GM21360 (cell line): ENCODE data around the gene RALY.
A peak's percentile ranks its signal among the peaks of the same experiment; 100 is the strongest.
"Not testable (repeated sequence)": the region's sequence is repeated elsewhere in the genome, so short reads cannot be mapped to it uniquely, and the experiment has no call there.

Source experiments
- ATAC-seq: cut with Tn5 transposase; IDR thresholded peaks from one replicate; pipeline ENCODE4 v1.9.1; 2021; ENCODE audit warnings: mild to moderate bottlenecking, moderate library complexity; ENCODE audit not compliant: unreplicated experiment

The RALY gene

DNA sequence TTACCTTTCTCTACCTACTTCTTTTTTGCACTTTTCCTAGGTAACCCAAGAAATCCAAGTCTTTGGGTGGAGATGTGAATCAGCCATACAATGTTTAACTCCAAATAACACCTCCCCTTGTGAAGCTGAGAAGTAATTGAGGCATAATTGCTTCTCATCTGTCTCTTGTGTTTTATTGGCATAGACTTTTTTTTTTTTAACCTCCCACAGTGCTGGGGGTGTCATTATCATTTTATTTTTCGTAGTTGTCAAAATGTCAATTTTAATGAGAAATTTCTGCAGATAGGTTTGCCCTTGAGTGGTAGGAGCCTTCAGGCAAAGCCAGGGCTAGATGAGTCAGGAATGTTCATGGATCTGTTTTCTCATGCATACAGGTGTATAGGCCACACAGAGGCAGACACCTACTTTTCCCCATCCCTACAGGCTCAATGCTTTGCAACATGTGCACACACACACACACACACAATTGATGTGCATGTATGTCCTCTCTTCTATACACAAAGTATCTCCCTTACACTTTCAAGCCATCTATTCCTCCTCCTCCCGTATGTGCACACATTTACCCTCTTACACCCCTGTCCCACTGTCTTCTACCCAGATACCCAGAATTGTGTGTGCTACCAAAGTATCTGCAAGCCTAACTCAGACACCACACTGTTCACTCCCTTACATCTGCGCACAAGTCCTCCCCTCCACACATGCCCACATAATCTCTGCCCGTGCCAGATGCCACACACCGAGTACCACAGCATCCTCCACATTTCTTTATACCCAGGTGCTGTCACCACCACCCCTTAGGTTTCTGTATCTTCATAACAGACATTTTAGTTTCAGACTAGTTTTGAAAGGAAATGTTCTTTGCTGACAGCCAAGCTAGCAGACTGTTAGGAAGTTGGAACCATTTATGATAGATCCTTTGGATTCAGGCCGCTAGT is 22.0 kb downstream of the RALY start:
- ATAC-seq = no peak

DNA sequence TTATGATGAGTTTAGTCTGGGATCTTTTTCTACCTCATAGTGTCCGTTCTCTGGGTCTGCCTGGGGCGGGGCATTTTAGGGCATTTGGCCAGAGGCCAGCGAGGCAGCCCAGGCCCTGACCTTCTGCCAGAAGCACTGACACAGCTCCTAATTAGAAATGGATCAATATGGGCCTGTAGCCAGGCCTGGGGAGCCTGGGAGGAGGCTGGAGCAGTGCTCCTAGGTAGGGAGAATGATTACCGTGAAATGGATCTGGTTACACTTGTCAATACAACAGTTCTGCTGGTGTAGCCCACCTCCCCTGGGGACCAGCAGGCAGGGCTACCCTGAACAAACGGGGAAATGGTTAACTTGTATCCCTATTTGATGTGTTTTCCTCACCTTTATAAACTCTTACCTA is 23.0 kb downstream of the RALY start:
- ATAC-seq = no peak

DNA sequence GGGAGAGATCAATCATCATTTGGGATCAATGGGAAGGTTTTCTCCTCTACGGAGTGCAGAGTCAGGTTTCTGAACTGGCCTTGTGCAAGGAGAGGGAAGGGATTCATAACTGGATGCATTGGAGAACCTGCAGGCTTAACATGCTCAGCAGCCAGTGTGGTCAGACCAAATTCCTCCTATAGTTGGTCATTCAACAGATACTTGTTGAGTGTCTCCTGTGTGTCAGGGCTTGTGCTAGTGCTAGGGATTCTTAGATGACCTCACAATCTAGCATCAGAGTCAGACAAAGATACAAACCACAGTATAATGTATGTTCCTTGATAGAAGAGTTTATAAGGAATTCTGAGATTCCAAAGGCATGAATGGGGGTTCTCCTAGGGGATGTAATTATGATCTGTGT is 23.9 kb downstream of the RALY start:
- no peak for ATAC-seq

DNA sequence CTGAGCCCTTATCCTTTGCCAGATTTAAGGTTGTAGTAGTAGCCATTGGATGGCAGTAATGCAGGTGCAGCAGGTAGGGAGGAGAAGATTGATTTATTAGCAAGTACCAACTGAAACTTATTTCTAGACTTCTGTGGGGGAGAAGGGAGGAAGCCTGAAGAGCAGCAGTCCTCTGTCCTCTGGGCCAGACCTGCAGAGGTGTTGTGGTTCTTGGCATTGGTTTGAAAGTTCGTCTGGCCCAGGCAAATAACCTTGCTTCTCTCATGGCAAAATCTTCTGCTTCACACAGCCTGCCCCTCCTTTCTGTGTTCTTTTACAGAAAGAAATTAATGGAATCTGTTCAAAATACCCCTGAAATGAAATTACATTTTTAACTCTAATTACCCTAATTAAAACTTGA is 24.5 kb downstream of the RALY start:
- ATAC-seq = no peak

DNA sequence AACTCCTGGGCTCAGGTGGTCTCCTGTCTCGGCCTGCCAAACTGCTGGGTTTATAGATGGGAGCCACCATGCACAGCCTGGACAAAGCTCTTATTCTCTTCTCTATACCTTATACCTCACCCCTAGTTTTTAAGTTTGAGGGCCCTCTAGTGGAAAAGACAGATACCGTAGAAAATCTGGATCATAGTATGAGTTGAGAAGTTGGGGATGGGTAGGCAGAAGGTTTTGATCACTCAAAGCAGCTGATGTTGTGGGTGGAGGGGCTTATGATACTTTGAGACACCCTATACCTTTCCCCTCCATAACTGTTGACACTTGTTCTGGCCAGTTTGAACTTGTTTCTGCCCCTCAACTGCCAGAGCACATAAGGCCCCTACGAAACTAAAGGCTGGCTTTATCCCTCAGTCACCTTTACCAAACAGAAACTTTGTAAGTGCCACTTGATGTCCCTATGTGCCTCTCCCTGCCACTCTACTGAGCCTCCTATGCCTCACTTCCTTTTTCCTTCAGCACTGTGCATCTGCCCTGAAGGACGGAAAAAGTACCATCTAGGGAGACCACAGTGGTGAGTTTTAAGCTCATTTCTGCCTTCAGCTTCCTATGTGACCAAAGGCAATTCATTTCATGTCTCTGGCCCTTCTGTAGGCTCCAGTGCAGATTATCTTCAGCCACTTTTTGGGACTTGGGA is 28.6 kb downstream of the RALY start:
- ATAC-seq = peak; percentile 46

DNA sequence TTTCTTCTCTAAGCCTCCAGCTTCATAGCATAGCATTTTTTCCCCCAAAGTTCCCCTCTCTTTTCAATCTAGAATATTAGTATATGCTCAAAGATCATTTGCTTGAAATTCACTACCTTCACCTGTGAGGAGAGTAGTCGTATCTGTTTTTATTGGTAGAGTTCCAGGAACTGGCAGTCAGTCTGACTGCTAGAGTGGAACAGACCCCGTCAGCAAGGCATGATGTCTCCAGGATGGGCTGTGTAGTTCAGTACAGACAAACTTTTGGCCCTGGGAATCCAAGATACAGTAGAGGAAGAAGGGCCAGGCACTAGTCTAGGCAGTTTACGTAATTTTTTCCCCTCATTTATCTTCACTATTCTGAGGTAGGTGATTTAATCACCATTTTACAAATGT is 29.1 kb downstream of the RALY start:
- ATAC-seq = no peak

DNA sequence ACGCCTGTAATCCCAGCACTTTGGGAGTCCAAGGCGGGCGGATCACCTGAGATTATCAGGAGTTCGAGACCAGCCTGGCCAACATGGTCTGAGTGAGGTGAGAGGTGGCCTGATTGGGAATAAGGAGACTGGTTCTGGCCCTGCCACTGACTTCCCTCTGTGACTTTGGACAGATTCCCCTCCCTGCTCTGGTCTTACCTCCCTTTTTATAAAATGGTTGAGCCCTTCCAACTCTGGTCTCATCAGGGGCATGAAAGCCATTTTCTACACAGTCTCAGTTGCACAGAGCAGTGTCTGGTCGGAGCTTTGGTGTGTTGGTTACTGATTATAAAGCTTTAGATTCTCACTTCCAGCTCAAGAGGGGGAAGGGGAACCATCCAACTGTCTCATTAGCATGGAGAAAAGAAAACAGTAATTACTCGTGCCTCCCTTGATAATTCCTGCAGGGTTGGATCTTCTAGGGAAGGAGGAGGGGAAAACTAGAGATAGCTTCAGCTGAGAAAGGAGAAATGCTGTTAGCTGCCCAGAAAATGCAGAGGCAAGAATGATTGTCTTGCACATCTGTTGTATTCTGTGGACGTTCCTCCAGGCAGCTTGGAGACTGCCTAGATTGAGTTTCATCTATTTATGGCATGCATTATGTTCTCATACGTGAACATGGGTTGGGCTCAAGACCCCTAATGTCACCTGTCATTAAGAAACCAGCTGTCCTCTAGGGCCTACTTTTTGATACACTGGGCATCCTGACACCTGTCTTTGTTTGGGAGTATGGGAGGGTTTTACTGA is 30.4 kb downstream of the RALY start:
- ATAC-seq = no peak

DNA sequence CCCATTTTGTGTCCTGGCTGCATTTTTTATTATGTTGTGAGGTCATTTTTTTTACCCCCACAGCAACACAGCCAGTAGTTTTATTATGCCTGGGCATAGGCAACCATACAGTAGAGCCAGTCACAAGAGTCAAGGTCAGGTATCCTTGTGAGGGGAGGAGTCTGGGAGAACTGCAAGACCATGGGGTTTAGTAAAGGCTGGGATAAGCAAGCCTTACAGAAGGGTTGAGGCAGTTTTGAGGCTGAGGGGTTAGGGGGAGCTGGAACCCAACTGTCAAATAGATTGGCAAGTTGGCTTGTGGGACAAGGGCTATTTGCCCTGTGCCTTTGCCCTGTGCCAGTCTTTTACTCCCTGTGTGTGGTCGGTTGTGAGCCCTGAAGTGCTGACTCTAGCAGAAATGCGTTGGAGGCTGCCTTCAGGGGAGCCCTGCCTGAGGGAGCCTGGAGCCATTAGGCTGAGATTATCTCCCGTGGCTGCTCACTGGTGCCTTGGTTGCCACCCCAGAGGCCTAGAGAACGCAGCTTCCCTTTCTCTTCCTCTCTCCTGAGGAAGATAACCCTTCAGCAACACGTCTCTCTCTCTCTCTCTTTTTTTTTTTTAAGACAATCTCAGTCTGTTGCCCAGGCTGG is 31.1 kb downstream of the RALY start:
- no peak for ATAC-seq

DNA sequence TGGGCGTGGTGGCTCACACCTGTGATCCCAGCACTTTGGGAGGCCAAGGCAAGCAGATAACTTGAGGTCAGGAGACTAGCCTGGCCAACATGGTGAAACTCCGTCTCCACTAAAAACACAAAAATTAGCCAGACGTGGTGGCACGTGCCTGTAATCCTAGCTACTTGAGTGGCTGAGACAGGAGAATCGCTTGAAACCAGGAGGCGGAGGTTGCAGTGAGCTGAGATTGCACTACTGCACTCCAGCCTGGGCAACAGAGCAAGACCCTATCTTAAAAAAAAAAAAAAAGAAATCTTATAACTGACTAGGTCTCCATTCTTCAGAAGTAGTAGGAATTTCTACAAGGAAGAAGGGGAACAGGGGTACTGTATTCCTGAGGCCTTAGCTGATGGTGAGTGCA is 34.3 kb downstream of the RALY start:
- not testable (repeated sequence) for ATAC-seq

DNA sequence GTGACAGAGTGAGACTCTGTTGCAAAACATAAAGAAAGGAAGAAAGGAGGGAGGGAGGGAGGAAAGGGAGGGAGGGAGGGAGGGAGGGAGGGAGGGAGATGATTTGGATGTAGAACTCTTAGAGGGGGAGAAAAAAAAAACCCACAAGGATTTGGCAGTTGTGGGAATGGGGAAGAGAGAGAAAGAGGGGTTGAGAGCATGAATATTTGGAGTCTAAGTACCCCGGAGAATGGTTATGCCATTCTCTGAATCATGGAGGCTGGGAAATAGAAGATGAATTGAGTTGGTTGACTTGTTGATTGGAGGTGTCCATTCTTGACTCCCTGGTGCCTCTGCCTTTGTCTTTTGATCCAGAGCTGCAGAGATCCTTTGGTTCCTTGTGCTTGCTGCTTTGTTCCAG is 35.7 kb downstream of the RALY start:
- ATAC-seq = no peak

DNA sequence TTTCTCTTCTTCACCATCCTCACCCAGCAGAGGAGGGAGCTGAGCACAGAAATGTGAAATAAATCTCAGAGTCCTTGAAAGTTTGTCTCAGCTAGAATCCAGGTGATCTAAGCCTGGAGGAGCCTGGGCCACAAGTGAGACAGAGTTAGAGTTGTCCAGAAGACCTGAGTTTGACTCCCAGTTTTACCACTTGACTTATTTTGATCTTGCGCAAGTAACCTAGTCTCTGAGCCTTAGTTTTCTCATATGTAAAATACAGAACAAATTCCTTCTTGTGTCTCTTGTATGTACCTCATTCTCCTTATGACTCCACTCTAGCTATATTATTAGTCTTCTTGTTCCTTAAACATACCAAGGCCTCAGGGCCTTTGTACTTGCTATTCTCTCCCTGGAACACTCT is 36.7 kb downstream of the RALY start:
- ATAC-seq = no peak

DNA sequence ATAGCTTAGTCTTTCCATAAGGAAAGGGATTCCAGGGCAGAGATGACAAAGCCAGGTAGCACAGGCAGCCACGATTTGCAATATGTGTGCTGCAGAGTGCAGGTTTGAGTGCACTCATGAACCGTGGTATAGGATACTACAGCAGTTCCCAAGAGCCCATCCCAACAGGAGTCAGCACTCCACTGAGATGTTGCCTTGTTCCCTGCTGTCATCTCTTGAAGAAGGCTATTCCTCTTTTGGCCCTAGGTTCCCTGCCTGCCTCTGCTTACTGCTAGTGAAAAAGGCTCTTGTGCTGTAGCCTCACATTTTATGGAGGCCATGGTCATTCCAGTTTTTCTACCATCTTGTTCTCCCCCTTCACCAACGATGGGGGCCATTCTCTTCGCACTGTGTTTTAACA is 40.2 kb downstream of the RALY start:
- ATAC-seq = no peak

DNA sequence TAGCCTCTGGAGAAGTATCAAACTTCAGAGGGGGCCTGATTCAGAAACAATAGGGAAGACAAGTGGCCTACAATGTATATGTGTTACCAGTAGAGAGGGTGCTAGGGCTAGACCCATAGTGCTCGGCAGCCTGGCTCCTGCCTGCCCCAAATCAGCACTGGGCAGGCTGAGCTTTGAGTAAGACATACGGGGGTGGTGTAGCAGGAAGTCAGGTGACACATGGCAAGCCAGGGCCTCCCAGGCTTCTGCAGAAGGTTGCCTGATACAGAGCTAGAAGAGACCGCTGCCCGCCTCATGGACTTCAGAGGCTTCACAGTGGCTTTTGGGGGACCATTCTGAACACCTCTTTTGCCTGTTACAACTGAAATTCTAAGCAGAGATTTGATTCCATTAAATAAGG is 43.4 kb downstream of the RALY start:
- no peak for ATAC-seq

DNA sequence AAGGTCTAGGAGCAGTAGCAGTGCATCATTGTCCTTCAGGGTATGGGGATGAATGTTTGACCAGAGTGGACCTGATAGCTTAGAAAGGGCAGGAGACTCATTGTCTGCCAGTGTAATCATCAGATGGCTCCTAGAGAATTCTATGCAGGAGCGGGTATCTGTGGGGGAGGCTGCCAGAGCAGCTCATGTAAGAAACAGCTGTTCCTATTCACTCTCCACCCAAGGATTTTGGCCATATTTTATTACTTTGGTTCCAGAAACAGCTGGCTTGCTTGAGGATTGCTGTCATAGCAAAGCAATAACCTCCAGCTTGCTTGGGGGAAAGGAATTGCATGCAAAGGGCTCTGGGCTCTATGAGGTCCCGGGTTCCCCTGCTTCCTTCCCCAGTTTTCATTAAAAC is 44.1 kb downstream of the RALY start:
- ATAC-seq = no peak

DNA sequence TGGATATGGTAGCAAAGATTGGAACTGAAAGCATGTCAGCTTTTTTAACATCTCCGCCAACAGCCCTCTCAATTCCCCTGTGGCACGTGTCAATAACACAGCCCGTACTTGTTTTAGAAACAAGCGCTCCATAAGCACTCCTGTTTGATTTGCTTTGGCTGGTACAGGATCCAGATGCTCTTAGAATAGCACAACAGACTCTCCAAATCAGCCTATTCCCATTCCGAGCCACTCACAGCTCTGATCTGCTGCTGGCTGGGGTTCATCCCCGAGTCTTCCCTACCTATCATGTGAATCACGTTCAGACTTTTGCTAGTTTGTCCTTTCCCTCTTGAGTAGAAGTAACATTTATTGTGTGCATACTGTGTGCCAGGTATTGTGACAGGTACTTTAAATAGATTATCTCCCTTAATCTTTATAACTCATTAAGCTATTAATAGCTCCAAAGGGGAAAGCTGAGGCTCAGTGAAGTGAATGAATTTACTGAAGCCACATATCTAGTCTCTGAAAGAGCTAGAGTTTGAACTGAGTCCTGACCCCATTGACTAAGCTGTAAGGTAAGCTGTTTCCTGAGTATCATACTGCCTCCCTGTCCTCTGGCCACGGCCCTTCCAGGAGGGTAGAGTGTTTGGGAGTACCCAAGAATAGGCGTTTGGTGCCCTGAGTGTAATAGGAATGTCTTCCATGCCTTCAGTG is 46.7 kb downstream of the RALY start:
- no peak for ATAC-seq

DNA sequence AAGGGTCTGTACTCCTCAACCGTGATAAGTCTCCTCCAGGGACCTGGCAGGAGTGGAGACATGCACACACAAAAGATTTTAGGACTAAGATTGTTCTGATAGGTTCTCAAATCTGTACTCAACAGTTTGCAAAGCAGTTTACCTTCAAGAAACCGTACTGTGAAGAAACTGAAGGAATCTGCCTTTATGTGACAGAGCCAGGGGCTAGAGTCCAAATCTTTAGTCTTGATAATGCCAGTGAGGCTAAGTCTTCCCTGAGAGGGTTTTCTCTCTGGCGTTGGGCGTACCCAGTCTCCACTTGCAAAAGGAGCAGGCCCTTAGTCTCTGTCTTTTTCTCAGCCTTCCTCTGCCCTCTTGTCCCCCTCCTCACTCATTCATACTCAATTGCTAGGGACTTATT is 47.5 kb downstream of the RALY start:
- no peak for ATAC-seq

DNA sequence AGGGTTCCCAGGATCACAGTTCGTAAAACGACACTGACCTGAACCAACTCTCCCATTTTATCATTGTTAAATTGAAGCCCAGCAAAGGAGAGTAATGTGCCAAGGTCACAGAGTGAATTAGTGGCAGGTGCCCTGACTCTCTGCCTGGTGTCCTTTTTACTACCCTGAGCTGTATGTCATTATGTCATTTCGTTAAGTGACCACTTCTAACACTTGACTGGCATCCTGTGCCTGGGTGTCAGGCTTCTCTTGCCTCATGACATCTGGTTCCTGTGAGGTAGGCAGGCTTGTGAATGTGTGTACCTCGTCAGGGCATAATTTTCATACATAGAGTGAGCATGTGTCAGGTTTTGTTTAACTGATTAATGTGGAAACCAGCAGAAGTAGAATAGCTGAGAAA is 48.6 kb downstream of the RALY start:
- ATAC-seq = no peak

DNA sequence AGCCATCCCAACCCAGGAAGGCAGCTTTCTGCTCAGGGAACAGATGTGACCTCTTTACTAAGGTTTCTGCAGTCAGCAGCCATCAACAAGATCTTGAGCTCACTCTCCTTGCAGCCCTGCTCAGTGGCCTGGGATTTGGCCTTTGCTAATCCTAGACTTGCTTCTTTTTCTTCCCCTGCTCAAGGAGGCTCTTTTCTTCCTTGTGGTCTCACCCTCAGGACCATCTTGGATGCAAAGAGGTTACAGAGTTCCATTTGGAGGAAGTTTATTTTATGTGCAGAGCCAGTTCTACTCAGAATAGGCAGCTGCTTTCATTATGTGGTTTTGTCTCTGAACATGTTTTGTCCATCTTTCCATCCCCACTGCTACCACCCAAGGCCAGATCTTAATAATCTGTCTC is 49.3 kb downstream of the RALY start:
- ATAC-seq = no peak

DNA sequence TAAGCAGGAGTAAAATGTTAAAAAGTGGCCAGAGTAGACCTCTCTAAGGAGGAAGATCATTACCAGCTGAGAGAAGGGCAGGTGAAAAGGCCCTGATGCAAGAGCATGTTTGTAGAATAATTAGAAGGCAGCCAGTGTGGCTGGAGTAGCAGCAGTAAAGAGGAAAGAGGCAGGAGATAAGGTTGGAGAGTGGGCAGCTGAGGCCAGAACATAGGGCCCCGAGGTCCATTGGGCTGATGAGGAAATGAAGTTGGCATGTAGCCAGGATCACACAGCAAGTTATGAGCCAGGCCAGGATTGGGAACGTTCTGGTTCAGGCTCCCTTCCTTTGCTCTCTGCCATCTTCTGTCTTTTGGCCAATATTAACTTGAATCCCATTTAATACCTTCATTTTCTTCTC is 51.6 kb downstream of the RALY start:
- ATAC-seq = no peak

DNA sequence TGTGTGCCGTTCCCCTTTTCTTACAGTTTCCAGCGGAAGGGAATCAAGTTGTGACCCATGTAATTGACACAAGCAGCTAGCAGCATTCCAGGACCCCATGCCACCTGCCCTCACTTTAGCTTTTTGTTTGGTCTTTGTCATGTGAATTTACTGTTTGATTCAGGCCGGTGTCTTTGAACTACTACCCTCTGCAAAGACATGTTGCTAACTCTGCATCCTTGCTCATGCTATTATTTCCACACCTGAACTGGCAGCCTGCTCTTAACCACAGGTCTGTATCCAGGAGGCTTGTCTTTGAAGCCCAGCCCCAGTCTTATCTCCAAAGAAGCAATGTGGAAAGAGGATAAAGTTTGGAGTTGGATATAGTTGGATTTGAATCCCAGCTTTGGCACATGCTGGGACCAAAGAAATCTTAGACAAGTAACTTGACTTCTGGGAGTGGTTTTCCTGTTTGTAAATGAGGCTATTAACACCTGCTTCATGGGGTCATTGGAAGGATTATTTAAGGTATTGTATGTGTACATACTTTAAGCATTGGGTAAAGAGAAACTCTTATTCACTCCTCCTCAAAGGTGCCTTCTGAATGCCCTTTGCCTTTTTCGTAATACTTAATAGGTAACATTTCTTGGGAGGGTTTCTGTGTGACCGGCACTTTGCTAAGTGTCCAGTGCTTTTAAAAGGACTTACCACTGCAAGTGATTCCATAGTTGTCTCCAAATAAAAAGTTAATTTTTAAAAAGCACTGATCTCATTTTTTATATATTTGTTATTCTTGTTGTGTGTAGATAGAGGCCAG is 52.4 kb downstream of the RALY start:
- ATAC-seq = no peak
